22Rv1 (cell line): Measurements from ENCODE around the gene NUDT16.

ENCODE experiments used
- H3K27ac ChIP-seq: fragments of 450-650 bp; 2 replicates; pipeline ENCODE4 v1.5.1; 2017
- ZFX ChIP-seq: fragments of 450-650 bp; IDR thresholded peaks from 2 replicates; pipeline ENCODE4 v1.6.1; 2017; ENCODE audit warnings: antibody characterized with exemption, borderline replicate concordance
- TF ChIP-seq, protein P1 (sequence below): fragments of 450-650 bp; IDR thresholded peaks from 2 replicates; pipeline ENCODE4 v1.5.1; 2017; ENCODE audit warnings: mild to moderate bottlenecking

Gene NUDT16

DNA sequence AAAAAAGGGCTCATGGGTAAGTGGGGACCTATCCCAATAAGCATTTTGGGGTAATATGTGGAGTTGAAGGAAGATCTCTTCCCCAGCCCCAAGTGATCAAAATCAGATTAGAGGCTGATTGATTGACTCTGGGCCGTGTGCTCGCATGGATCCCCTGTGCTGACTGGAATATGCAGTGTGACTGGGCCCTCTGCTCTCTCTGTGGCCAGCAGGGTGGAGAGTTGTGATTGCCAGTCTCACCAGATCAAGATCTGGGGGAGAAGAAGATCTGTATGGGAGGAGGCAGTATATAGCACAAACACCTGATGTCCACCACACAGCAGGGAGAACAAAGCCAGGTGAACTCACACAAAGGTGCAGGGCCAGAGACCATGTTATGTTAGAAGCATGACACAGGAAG is 8.8 kb downstream of the NUDT16 start:
- no peak for TF ChIP-seq ZFX
- TF ChIP-seq, protein P1, sequence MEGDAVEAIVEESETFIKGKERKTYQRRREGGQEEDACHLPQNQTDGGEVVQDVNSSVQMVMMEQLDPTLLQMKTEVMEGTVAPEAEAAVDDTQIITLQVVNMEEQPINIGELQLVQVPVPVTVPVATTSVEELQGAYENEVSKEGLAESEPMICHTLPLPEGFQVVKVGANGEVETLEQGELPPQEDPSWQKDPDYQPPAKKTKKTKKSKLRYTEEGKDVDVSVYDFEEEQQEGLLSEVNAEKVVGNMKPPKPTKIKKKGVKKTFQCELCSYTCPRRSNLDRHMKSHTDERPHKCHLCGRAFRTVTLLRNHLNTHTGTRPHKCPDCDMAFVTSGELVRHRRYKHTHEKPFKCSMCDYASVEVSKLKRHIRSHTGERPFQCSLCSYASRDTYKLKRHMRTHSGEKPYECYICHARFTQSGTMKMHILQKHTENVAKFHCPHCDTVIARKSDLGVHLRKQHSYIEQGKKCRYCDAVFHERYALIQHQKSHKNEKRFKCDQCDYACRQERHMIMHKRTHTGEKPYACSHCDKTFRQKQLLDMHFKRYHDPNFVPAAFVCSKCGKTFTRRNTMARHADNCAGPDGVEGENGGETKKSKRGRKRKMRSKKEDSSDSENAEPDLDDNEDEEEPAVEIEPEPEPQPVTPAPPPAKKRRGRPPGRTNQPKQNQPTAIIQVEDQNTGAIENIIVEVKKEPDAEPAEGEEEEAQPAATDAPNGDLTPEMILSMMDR: no peak
- H3K27ac ChIP-seq: no peak overlapping the region

DNA sequence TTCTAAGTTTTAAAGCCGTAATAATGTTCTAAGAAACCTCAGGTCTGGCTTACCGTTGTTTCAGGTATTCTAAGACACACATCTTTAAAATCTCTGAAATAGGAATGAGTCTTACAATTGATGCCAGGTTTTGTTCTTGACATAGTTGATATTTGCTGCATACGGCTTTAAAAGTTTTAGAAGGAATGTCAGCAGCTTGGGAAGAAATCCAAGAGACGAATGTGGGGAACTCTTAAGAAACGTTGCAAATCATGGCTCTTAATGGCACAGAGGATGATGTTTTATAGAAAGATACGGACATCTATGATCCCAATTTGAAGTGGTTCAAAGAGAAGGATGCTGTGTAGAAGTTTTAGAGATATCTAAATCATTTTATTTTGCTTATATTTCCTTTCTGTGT is 11.5 kb downstream of the NUDT16 start:
- no peak overlapping the region for H3K27ac ChIP-seq
- TF ChIP-seq, protein P1: no peak
- no peak for TF ChIP-seq ZFX

DNA sequence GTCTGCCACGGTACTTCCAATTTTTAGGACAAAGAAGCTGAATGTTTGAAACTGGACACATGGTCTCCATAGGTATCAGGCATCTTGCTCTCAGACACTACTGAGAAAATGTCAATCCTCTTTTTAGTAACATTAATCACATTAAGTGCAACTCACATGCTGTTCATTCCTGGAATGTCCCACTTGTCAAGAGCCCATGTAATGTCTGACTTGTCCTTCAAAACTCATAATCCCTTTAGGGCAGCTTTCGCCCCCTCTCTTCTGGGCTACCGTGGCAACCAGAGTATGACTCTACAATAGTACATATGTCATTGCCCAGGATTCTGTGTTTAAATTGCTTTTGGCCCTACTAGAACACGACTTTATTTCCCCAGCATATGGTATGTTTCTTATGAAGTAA is 12.3 kb downstream of the NUDT16 start:
- H3K27ac ChIP-seq: no peak overlapping the region
- TF ChIP-seq, protein P1: no peak
- TF ChIP-seq ZFX: no peak

DNA sequence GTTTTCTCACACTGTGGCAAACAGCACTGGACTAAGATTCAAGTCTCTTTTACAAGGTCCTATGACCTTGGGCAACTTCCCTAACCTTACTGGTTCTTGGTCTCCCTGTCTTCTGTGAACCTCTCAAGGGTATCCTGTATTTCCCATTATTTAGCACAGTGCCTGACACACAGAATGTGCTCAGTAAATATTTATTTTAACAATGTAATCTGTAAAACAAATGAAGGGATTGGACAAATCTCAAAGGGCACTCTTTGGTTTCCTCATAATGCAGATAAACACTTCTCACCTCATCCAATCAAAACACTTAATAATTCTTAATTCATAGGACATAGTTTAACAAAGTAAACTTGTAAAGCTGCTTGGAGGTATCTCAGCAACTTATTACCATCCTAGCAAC is 12.8 kb downstream of the NUDT16 start:
- no peak overlapping the region for H3K27ac ChIP-seq
- TF ChIP-seq, protein P1: no peak
- no peak for TF ChIP-seq ZFX

DNA sequence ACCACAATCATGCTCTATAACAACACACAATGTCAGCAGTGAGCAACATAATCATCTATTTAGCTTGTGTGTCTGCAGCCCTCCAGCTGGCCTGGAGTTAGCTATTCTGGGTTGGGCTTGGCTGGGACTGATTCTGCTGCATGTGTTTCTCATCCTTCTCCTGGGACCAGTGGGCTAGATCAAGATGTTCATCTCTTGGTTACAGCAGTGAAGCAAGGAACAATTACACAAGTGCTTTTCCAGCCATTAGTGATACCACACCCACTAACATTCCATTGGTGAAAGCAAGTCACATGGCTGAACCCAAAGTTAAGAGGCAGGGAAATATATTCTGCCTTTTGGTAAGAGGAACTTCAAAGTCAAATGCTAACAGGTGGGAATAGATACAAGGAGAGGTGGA is 14.6 kb downstream of the NUDT16 start:
- H3K27ac ChIP-seq: no peak overlapping the region
- no peak for TF ChIP-seq ZFX
- TF ChIP-seq, protein P1: no peak

DNA sequence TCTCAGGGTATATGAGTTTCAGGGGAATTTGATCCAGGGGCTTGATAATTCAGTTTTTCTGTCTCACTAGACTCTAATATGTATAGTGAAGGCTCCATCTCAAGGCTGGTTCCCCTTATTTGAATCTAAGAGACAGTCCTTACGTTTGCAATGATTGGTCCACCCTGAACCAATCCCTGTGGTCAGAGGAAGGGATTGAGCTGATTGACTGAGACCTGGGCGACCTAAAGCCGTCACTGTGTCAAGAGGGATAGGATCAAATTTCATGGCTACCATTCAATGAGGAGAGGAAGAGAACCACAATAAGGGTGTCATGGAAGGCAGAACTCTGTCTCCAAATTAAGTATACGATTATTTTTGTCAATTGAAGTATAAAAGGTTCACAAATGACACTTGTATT is 16.3 kb downstream of the NUDT16 start:
- no peak for TF ChIP-seq ZFX
- TF ChIP-seq, protein P1: no peak

DNA sequence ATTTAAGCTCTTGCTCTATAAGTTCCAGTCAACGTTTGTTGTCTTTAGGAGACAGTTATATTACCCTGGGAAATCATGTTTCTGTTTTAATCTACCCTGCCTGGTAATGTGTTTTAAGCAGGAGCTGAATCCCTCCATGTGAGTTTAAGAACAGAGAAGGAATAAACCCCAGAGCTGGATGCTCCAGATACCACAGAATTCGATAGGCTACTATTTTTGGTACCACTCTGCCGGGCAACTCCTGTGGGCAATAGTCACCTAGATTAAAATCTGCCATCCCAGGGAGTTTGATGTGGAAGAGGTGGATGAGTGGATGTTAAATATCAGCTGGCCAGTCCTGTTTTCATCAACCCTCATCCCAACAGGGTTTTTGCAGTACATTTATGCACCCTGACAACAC is 20.4 kb downstream of the NUDT16 start:
- no peak overlapping the region for H3K27ac ChIP-seq
- TF ChIP-seq, protein P1: no peak
- no peak for TF ChIP-seq ZFX

More for the DNA sequence above, 16.3 kb downstream of the NUDT16 start:
- no peak overlapping the region for H3K27ac ChIP-seq
